Astrocyte (in vitro differentiated cells and primary cell): ENCODE measurements around the gene TICRR. TPM values are rescaled to one million over a fixed set of nuclear protein-coding genes. Genes with fewer than 3 reads are reported as not detected.
A peak's percentile ranks its signal among the peaks of the same experiment; 100 is the strongest.

Experiments
- DNase-seq: peaks from one replicate; pipeline ENCODE4 v3.0.0-alpha.2; 2010; ENCODE audit warnings: low read depth
- FAIRE-seq: peaks from 2 replicates; lab custom pipeline; 2011; peaks lifted over from hg19 to GRCh38; lab: Jason Lieb, UNC
- H2AFZ ChIP-seq: 2 replicates; pipeline ENCODE4 v1.6.0; 2012; ENCODE audit warnings: low read depth, low read length, inconsistent platforms
- H3K27ac ChIP-seq: 2 replicates; pipeline ENCODE4 v1.5.1; 2011; ENCODE audit warnings: low read depth, low read length, inconsistent platforms
- H3K27me3 ChIP-seq: 2 replicates; pipeline ENCODE4 v1.6.0; 2011; ENCODE audit warnings: low read length, inconsistent platforms; ENCODE audit not compliant: insufficient read depth
- H3K36me3 ChIP-seq: 2 replicates; pipeline ENCODE4 v1.5.1; 2011; ENCODE audit warnings: low read length, inconsistent platforms; ENCODE audit not compliant: insufficient read depth
- H3K4me1 ChIP-seq: 2 replicates; pipeline ENCODE4 v1.5.1; 2011; ENCODE audit warnings: low read length, inconsistent platforms; ENCODE audit not compliant: insufficient read depth
- H3K4me2 ChIP-seq: 2 replicates; pipeline ENCODE4 v1.6.0; 2012; ENCODE audit warnings: low read length, inconsistent platforms
- H3K4me3 ChIP-seq: 2 replicates; pipeline ENCODE4 v1.5.1; 2011; ENCODE audit warnings: low read depth, mild to moderate bottlenecking, low read length, inconsistent platforms; ENCODE audit not compliant: insufficient read depth
- H3K79me2 ChIP-seq: 2 replicates; pipeline ENCODE4 v1.6.0; 2012; ENCODE audit warnings: mild to moderate bottlenecking, low read length, inconsistent platforms; ENCODE audit not compliant: insufficient read depth
- H3K9ac ChIP-seq: 2 replicates; pipeline ENCODE4 v1.6.0; 2012; ENCODE audit warnings: mild to moderate bottlenecking, low read length, inconsistent platforms
- H3K9me3 ChIP-seq: 2 replicates; pipeline ENCODE4 v1.5.1; 2012; ENCODE audit warnings: low read depth, mild to moderate bottlenecking, low read length, inconsistent platforms; ENCODE audit not compliant: insufficient read depth
- H4K20me1 ChIP-seq: 2 replicates; pipeline ENCODE4 v1.6.0; 2012; ENCODE audit warnings: low read length, inconsistent platforms; ENCODE audit not compliant: insufficient read depth
- H3K27ac Mint-ChIP-seq: one replicate; pipeline ENCODE4 v1.8.0; 2021; ENCODE audit warnings: mild to moderate bottlenecking, mixed read lengths; ENCODE audit not compliant: unreplicated experiment
- H3K27me3 Mint-ChIP-seq: one replicate; pipeline ENCODE4 v1.8.0; 2021; ENCODE audit warnings: low read depth, mixed read lengths; ENCODE audit not compliant: unreplicated experiment
- H3K36me3 Mint-ChIP-seq: one replicate; pipeline ENCODE4 v1.8.0; 2021; ENCODE audit warnings: low read depth, mixed read lengths; ENCODE audit not compliant: unreplicated experiment
- H3K4me1 Mint-ChIP-seq: one replicate; pipeline ENCODE4 v1.8.0; 2021; ENCODE audit warnings: low read depth, mixed read lengths; ENCODE audit not compliant: unreplicated experiment
- H3K4me3 Mint-ChIP-seq: one replicate; pipeline ENCODE4 v1.8.0; 2021; ENCODE audit warnings: mild to moderate bottlenecking, moderate library complexity, mixed read lengths; ENCODE audit not compliant: unreplicated experiment
- H3K9me3 Mint-ChIP-seq: one replicate; pipeline ENCODE4 v1.8.0; 2021; ENCODE audit warnings: mild to moderate bottlenecking, mixed read lengths; ENCODE audit not compliant: unreplicated experiment
- CTCF ChIP-seq: IDR thresholded peaks from 2 replicates; pipeline ENCODE4 v1.5.1; 2011; ENCODE audit warnings: low read depth, mild to moderate bottlenecking, inconsistent platforms, low read length, moderate library complexity; ENCODE audit not compliant: insufficient read depth
- EZH2 ChIP-seq: IDR thresholded peaks from 2 replicates; pipeline ENCODE4 v1.6.1; 2012; ENCODE audit warnings: mild to moderate bottlenecking, low read length, inconsistent platforms; ENCODE audit not compliant: insufficient read depth
- total RNA-seq: library from RNA; stranded (reverse); gene quantifications from 2 replicates; pipeline ENCODE4 v1.2.1, GENCODE V29; 2021

TICRR gene
- total RNA-seq, 1 donor from 2014 or later = 2.9 TPM

GRCh38 chr15:89645680-89646079 is 70.4 kb downstream of the TICRR start:
- H3K27ac Mint-ChIP-seq = no peak overlapping the region
- H3K36me3 Mint-ChIP-seq = peaks cover 12% of the 10 kb centered on the region
- FAIRE-seq (no peak), DNase-seq (no peak)
- TF ChIP-seq EZH2 = no peak
- no peak for TF ChIP-seq CTCF
- peaks cover 4% of the 10 kb centered on the region for H3K36me3 ChIP-seq
- H3K9ac ChIP-seq = no peak overlapping the region
- H3K9me3 ChIP-seq = no peaks in the 10 kb centered on the region
- H4K20me1 ChIP-seq = peaks cover 6% of the 10 kb centered on the region
- H3K79me2 ChIP-seq = no peaks in the 10 kb centered on the region
- no peak overlapping the region for H3K4me2 ChIP-seq
- no peaks in the 10 kb centered on the region for H3K27me3 ChIP-seq
- H3K4me1 ChIP-seq = no peaks in the 10 kb centered on the region
- no peak overlapping the region for H3K4me3 ChIP-seq
- no peaks in the 10 kb centered on the region for H3K27me3 Mint-ChIP-seq
- no peak overlapping the region for H2AFZ ChIP-seq
- no peak overlapping the region for H3K27ac ChIP-seq
- no peaks in the 10 kb centered on the region for H3K9me3 Mint-ChIP-seq
- no peak overlapping the region for H3K4me3 Mint-ChIP-seq
- H3K4me1 Mint-ChIP-seq = no peaks in the 10 kb centered on the region

- Mint-ChIP-seq H3K36me3 (peaks cover 8% of the 10 kb centered on the region), H3K4me3 (no peak overlapping the region), H3K9me3 (no peaks in the 10 kb centered on the region), H3K27ac (no peak overlapping the region), H3K4me1 (no peaks in the 10 kb centered on the region), H3K27me3 (no peaks in the 10 kb centered on the region)
- Histone ChIP-seq H3K27ac (no peak overlapping the region), H3K79me2 (no peaks in the 10 kb centered on the region), H3K4me2 (no peak overlapping the region), H3K9ac (no peak overlapping the region), H3K4me3 (no peak overlapping the region), H2AFZ (no peak overlapping the region), H3K4me1 (no peaks in the 10 kb centered on the region), H3K9me3 (no peaks in the 10 kb centered on the region), H4K20me1 (peaks cover 6% of the 10 kb centered on the region), H3K36me3 (no peaks in the 10 kb centered on the region), H3K27me3 (no peaks in the 10 kb centered on the region)
- no peak for TF ChIP-seq CTCF
- TF ChIP-seq EZH2 = no peak
- no peak for FAIRE-seq
- DNase-seq = no peak
Measured at GRCh38 chr15:89646416-89647141, 71.3 kb downstream of the TICRR start.

GRCh38 chr15:89647191-89647851 is 72.1 kb downstream of the TICRR start:
- H3K27ac Mint-ChIP-seq = no peak overlapping the region
- Histone ChIP-seq H4K20me1 (peaks cover 10% of the 10 kb centered on the region), H2AFZ (no peak overlapping the region), H3K27ac (no peak overlapping the region), H3K27me3 (no peaks in the 10 kb centered on the region), H3K4me3 (no peak overlapping the region), H3K79me2 (peaks cover 6% of the 10 kb centered on the region), H3K4me2 (no peak overlapping the region), H3K9me3 (no peaks in the 10 kb centered on the region), H3K9ac (no peak overlapping the region), H3K4me1 (no peaks in the 10 kb centered on the region), H3K36me3 (no peaks in the 10 kb centered on the region)
- H3K9me3 Mint-ChIP-seq = no peaks in the 10 kb centered on the region
- DNase-seq (no peak), FAIRE-seq (no peak)
- no peaks in the 10 kb centered on the region for H3K4me1 Mint-ChIP-seq
- H3K27me3 Mint-ChIP-seq = no peaks in the 10 kb centered on the region
- TF ChIP-seq EZH2 (no peak), CTCF (peak; percentile 76)
- H3K4me3 Mint-ChIP-seq = peak overlapping the region; percentile 20
- H3K36me3 Mint-ChIP-seq = peaks cover 11% of the 10 kb centered on the region
